ENCODE results near the gene C1orf167.

DNA sequence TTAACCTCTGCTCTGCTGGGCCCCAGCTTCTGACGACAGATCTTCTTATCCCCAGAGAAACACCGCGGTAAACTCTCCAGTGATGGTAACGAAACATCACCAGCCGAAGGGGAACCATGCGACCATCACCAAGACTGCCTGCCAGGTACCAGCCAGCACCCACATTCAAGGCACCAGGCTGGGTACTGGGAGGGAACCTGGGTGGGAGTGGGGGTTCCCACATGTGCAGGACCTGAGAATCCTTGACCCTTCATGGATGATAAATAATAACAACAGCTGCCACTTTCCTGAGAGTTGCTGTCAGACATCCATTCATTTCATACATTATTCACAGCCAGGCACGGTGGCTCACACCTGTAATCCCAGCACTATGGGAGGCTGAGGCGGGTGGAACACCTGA lies 49.7 kb upstream of the C1orf167 start:
- TF ChIP-seq, protein P1, sequence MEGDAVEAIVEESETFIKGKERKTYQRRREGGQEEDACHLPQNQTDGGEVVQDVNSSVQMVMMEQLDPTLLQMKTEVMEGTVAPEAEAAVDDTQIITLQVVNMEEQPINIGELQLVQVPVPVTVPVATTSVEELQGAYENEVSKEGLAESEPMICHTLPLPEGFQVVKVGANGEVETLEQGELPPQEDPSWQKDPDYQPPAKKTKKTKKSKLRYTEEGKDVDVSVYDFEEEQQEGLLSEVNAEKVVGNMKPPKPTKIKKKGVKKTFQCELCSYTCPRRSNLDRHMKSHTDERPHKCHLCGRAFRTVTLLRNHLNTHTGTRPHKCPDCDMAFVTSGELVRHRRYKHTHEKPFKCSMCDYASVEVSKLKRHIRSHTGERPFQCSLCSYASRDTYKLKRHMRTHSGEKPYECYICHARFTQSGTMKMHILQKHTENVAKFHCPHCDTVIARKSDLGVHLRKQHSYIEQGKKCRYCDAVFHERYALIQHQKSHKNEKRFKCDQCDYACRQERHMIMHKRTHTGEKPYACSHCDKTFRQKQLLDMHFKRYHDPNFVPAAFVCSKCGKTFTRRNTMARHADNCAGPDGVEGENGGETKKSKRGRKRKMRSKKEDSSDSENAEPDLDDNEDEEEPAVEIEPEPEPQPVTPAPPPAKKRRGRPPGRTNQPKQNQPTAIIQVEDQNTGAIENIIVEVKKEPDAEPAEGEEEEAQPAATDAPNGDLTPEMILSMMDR (conservative IDR thresholded peaks at IDR 0.05; ENCODE audit: low read depth, low read length), result no peak
- TF ChIP-seq EZH2 (IDR thresholded peaks at IDR 0.05; ENCODE audit: low read length, unreplicated experiment) (no peak), EZH2phosphoT487 (IDR thresholded peaks at IDR 0.05; ENCODE audit: borderline replicate concordance, low read length) (no peak)

Measured in PC-3 (cell line).